HG03139 (cell line): ENCODE data around the gene FLNB.

ENCODE experiments used
- ATAC-seq: cut with Tn5 transposase; IDR thresholded peaks from one replicate; pipeline ENCODE4 v1.9.1; 2021; ENCODE audit not compliant: unreplicated experiment

FLNB gene

DNA sequence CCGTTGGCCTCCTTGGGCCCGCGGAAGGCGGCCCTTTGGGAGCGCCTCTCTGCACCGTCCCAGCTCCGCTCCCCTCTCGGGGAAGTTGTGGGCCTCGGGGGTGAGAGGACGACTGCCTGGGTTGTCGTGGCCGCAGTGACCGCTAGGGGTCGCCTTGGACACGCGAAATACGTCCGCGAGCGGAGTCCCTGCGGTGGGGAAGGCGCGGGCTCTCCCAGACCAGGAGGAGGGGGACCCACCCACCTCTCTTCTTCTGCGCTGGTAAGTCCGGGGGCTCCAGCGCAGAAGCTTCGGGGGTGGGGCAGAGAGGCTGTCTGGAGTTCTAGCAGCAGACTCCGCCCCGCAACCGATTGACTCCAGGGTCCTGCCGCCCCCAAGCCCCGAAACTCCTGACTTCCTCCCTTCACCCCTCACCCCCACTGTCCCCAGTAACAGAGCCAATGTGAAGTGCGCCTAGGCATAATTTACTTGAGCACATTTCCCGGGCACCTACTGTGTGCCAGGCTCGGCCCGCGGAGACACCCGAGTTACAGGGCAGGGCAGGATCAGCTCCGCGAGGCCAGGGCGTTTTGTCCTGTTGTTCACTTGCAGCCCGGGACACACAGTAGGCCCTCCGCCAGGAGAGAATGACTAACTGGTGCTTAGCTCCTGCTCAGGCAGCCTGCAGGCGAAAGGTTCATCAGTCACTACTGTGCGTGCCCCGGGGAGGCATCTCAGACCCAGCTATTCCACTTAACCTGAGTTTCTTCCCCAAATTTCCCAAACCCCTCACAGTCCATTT, 169.7 kb downstream of the FLNB start:
- ATAC-seq = peak; percentile 74

DNA sequence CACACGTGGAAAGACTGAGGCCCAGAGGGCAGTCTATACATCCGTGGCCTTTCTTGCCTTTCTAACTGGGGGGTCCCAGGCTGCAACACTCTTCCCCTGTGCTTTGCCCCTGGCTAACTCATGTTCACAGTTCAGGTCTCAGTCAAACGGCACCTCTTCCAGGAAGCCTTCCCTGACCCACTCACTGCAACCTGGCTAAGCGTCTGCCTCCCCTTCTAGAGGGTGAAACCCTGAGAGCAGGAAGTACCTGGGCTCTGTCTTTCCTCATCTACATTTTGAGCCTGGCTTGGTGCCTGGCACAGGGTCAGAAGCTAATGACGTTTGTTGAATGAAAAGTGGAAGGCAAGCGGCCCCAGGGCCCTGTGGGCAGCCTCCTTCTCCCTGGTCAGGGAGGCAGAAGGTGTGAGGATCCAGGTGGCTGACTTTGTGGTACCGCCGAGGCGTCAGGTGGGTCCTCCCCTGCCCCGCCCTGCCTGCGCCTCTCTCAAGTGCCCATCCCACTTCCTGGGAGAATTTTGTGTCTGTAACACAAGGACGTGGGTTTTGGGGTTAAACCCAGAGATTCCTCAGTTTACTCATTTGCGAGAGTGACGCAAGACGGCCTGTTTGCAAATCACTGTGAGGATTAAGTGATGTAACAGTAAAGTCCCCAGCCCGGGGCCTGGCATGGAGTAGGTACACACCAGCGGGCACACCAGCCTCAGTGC, 170.5 kb downstream of the FLNB start:
- ATAC-seq = no peak

DNA sequence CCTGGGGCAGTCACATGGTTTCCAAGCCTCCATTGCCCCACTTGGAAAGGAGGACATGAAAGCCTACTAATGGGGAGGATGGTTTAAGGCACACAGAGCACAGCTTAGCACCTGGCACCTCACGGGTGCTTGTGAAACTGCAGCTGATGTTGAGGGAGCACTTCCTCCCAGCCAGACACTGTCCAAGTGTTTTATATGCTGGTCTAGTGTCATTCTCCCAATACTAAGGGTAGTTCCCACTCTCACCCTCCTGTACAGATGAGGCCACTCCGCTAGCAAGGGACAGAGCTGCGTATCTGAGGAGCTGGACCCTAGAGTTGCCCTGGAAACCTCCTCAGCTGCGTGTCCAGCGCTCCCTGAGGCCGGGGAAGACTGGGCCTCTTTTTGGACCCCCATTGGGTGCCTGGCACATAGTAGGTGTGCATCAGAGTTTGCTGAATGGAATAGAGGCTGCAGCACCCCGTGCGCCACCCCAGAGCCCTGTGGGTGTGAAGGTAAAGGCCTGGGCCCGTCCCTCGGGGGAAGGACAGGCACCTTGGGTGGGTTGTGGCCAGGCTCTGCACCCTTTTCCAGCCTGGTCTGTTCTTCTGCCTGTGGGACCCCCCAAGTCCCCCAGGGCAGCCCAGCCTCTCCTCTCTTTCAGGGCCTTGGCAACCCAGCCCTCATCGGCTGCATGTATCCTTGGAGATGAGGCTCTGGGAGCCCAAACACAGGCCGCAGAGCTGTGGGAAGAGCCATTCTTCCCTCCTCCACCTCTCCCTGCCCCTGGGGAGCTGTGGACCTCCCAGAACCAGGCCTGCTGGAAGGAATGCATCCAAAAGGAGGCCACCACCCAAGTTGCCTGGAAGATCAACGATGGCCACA, 171.2 kb downstream of the FLNB start:
- ATAC-seq = no peak

DNA sequence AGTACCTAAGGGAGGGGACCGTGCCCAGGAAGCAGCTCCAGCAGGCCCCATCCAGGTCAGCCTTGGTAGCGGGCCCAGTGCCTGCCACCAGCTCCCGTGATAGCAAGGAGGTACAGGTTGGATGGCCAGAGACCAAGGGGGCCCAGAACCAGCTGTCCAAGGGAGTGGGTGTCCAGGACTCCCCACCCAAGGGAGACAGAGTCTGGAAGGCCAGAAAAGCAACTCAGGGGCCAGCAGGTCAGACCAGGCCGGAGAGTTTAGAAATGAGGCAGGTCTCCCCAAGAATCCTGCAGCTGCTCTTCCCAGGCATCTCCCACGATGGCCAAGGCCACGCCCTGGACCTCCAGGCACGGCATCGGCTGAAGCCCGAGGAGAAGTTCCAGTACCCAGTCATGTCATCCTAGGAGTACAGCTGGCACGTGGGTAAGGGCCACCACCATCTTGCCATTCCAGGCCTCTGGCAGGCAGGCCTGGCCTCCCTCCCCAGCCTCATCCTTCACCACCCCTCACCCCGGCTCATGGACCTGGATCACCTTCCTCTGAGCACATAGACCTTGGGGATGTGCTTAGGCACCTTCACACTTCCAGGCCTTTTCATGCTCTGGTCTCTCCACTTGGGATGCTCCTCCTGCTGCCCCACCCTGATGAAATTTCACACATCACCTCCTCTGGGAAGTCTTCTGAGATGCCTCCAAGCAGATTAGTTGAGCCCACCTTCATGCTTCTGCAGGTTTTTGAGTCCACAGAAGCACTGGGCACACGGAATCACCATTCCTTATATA, 172.1 kb downstream of the FLNB start:
- ATAC-seq = no peak

DNA sequence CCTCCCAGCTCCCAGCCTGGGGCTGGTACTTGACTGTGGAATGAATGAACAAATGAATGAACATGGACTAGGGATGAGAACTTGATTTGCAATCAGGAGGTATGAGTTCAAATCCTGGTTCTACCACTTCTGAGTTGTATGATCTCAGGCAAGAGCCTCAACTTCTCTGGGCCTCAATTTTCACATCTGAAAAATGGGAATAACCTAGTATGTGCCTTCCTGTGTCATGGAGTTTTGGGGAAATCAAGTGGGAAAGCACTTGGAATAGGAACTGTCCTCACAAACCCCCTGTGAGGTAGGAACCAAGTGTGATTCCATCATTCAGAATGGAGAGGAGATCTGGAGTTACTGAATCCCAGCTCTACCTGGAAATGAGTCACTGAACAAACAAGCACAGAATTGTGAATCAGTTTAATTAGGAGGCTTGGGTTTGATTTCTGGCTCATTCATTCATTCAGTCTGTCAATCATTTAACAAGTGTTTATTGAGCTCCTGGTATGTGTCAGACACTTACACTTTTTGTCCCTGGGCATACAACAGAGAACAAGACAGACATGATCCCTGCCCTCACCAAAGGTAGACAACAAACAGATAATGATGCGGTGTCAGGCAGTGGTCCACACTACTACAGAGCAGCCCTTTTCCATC, 172.8 kb downstream of the FLNB start:
- no peak for ATAC-seq

DNA sequence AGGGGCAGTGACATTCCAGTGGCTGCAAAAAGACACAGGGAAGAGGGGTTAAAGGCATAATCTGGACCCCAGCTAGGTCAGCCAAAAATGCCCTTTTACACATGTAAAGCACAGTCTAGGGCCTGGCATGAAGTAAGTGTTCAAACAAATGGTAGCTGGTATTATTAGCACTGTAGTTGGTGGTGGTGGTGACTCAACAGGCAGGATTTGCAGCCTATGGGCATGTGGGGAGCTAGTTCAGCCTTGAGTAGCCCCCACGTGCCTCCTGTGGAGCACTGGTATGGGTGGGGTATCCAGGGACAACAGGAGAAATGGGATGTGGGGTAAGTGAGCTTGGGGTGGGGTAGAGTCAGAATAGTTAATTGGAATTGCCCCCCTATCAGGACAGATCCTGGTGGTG, 175.0 kb downstream of the FLNB start:
- no peak for ATAC-seq

DNA sequence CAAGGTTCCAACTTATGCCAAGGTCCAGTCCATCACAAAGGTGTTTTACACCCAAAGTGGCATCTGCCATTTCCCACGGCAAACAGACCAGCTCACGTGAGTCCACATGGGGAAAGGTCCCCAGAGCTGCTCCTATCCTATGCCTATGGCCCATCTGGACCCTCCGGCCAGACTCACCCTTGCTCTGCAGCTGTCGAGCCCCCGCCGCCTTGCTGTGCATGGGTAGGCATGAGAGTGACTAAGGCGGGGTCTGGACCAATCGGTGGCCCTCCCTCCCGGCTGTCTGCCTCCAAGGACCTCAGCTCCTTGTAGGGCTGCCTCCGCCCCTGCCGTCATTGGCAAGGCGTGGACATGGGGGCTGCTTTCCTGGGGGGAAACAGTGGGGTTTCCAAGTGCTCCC, 175.7 kb downstream of the FLNB start:
- no peak for ATAC-seq

DNA sequence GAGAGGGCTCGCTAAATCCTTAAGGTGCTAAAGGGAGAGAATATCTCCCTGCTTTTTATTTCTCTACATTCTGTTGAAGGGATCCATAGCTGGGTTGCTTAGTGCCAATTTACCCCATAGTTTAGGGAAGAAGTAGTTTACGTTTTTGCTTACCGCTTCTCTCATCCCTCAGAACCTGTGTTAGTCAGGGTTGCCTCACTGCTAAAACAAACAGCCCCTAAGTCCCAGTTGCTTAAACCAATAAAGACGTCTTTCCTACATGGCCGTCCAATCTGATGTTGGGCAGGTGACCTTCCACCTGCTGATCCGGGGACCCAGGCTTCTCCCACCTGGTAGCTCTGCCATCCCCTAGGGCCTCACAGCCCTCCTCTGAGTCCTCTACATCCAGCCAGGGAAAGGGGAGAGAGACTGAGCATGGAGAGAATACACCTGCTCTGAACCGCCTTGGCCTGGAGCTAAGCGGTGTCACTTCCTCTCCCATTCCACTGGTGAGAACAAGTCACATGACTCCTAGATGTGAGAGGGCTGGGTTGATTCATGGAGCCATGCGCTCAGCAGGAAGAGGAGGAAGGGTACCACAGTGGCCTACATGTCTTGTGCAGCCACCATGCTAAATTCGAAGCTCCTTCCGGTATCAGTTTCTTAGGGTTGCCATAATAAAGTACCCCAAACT, 176.2 kb downstream of the FLNB start:
- ATAC-seq = no peak

DNA sequence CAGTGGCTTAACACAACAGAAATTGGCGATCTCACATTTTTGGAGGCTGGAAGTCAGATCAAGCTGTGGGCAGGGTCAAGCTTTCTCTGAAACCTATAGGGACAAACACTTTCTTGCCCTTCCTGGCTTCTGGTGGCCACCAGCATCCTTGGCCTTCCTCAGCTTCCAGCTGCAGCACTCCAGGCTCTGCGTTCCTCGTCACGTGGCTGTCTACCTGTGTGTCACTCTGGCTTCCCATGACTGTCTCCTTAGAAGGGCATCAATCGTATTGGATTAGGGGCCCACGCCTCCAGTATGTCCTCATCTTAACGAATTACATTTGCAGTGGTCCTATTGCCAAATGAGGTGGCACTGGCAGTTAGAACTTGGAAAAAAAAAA, 176.7 kb downstream of the FLNB start:
- no peak for ATAC-seq

DNA sequence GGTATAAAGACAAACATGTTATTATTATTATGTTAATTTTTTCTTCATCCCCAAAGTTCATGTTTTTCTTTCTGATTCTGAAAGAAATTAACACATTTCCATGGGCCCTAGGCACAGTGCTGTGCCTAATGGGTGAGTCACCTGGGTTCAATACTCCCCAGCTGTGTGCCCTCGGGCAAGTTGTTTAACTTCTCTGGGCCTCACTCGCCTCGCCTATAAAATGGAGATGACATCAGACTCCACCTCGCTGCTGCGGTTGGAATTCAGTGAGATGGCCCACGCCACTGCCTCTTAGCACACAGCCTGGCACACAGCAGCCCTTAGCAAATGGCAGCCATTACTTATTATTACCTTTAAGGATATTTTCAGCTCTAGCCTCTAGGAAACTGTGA, 179.9 kb downstream of the FLNB start:
- no peak for ATAC-seq

DNA sequence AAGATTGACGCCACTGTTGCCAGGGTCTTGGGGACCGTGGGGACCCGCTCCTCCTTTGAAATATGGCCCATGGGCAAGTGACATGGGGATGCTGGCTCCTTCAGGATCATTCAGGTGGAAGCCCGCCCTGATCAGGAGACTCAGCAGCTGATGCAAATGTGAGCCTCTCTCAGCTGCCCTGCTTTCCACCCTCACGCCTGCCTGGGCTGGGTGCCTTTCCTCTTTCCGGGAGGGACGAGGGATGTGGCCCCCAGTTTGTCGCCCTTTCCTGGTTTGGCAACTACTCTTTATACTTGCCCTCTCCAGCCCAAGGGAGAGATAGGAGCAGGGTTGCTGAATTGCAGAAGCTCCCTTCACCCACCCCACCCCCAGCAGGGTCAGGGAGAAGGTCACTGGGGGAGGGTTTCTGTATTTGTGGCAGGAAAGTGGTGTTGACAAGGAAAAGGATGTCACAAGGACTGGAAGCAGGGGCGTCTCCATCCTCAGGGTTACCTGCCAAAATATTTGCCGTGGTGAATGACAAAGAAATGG, 180.8 kb downstream of the FLNB start:
- ATAC-seq = no peak

DNA sequence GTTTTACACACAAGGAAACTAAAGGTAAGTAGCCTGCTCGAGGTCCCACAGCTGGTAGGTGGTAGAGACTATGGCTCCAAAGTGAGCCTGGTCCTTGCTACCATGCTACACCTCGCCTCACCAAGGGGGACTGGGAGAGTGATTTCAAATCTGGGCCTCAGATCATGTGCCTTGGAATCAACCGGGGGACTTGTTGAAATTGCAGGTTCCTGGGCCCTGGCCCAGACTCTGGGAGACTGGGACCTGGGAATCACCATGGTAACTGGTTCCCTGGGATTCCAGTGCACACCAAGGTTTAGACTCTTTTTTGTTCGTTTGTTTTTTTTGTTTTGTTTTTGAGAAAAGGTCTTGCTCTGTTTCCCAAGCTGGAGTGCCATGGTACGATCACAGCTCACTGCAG, 181.5 kb downstream of the FLNB start:
- no peak for ATAC-seq

DNA sequence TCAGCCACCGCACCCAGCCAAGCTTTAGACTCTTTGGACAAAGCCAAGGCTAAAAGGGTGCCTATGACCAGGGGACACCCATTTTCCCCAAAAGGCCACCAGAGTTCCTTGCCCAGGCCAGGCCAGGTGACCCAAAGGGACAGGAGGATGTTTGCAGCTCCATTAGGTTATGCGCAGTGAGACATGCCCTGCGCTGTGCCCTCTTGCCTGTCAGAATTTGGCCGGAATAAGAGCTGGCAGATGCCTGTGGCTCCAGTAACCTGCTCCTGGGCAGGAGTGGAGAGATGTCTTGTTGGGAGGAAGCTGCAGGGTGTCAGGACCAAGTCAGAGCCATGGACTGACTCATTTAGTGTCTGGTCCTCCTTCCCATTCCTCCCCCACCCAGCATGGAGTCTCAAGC, 182.1 kb downstream of the FLNB start:
- ATAC-seq = no peak

DNA sequence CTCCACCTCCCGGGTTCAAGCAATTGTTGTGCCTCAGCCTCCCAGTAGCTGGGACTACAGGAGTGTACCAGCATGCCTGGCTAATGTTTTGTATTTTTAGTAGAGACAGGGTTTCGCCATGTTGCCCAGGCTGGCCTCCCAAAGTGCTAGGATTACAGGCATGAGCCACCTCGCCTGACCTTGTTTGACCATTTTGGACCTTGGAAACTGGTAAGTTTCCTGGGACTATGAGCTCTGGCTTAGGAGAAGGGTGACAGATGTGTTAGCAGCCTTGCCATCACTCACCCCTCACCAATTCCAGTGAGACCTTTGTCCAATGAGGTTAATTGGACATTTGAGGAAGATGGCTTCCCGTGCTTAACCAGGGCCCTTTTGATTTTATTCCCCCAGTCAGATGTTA, 182.7 kb downstream of the FLNB start:
- no peak for ATAC-seq

DNA sequence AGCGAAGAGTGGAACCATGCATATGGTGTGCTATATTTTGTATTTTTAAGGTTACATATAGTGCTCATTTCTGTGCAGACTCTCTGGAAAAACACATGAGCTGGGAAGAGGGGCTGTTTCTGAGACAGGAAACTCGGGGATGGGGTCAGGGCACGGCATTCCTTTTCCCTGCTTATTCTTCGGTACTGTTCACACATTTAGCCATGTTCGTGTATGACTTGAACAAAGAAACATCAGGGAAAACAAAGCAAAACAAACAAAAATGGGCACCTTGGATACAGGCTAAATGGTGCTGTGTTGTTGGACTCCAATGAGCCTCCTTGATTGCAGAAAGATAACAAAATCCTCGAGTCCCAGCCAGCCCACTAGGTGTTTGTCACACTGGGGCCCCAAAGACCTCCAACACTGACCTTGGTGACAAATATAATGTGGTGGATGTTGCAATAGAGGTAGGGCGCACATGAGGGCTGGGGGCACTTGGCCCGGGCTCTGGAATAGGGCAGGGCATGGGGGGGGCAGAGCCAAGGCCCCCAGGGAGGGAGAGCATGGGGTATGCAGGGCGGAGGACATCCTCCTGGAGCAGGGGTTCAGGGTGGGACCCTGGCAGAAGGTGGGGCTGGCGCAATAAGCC, 183.3 kb downstream of the FLNB start:
- no peak for ATAC-seq

DNA sequence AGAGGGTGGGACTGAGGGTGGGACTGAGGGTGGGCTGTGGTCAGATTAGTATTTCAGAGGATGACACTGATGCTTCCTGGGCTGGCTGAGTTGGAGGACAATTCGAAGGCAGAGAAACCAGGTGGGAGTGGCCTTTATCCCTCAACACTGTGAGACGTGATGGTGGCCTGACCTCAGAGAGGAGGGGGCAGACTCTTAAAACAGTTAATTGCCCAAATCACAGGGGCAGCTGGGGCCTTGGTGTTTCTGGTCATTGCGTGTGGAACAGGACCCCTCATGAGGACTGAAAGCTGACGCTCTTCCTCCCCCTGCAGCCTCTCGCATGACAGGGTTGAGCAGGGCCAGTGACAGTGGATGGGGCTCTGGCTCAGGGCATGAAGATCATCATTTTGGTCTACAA, 183.8 kb downstream of the FLNB start:
- no peak for ATAC-seq

DNA sequence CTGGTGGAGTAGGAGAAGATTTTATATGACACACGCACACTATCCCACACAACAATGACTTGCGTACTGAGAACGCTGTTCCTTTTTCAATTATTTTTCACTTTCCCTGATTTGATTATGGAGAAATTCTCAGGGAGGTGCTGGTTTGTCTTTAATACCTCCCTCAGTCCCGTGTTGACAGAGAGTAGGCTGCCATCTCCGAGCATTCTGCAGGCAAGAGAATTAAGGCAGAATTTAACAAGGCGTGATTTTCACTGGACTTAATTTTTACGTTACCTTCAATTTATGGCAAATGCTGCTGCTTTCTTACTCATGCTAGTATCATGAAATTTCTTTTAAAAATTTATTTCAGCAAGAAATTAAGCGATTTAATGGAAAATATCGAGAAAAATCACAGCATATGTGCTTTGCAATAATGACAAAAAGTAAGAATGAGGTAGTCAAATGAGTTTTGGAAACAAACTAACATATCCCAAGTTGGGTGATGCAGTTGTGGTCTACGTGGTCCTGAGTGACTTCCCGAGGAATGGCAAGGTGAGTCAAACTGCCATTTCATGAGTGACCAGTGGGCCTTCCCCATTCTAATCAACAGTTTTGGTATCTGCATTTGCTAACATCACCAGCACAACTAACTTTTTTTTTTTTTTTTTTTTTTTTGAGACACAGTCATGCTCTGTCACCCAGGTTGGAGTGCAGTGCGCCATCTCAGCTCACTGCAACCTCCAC, 185.6 kb downstream of the FLNB start:
- no peak for ATAC-seq

DNA sequence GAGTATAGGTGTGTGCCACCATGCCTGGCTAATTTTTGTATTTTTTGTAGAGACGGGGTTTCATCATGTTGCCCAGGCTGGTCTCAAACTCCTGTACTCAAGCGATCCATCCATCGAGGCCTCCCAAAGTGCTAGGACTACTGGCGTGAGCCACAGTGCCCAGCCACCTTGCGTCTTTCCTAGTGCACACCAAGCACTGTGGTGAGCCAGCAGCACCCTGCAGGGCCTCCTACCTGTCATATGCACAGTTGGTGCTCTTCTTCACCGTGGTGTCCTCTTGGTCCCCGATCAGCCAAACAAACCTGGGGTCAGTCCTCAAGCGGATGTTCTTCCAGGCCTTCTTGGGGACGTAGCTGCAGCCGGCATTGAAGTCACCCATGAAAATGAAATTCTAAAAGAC, 189.4 kb downstream of the FLNB start:
- no peak for ATAC-seq

DNA sequence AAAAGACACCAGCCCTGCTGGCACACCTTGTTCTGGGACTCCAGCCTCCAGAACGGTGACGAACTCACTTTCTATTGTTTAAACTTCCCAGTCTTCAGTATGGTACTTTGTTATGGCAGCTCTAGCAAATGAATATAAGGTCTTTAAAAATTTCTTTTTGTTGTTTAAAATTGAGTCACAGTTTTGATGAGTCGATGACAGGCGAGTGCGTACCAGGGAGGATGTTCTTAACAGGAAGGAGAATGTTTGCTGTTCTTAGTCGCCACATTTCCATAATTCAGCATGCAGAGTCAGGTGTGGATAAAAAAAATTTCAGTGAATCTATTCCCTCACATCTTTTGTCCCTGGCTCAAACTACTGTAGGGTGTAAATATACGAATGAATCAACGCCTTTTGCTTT, 190.1 kb downstream of the FLNB start:
- no peak for ATAC-seq
